Astrocyte of the spinal cord (primary cell): Measurements from ENCODE around the gene MACROD2.

Experiments used
- DNase-seq: peaks from one replicate; pipeline ENCODE4 v3.0.0; 2011; ENCODE audit warnings: low read depth, low spot score
- H3K4me3 ChIP-seq: 2 replicates; pipeline ENCODE4 v1.5.1; 2011; ENCODE audit warnings: low read depth, mild to moderate bottlenecking, low read length, moderate library complexity
- CTCF ChIP-seq: IDR thresholded peaks from 2 replicates; pipeline ENCODE4 v1.5.1; 2012; ENCODE audit warnings: low read depth, mild to moderate bottlenecking, low read length, inconsistent platforms
- in situ Hi-C: cut with HindIII; loops from 2 replicates; pipeline ENCODE4 v1.10.0; 2017; ENCODE audit warnings: low sequenced_read_pairs

The MACROD2 gene

GRCh38 chr20:15242773-15243172, 1247.5 kb downstream of the MACROD2 start:
- H3K4me3 ChIP-seq = no peak overlapping the region
- no peak for TF ChIP-seq CTCF
- no peak for DNase-seq
- in situ Hi-C loops = no loop called here

- in situ Hi-C loops = no loop called here
- no peak for TF ChIP-seq CTCF
- no peak for DNase-seq
- no peak overlapping the region for H3K4me3 ChIP-seq
Measured at GRCh38 chr20:15245896-15246295, 1250.6 kb downstream of the MACROD2 start.

GRCh38 chr20:15248618-15249395, 1253.5 kb downstream of the MACROD2 start:
- DNase-seq = no peak
- in situ Hi-C loops = no loop called here
- no peak overlapping the region for H3K4me3 ChIP-seq
- TF ChIP-seq CTCF = no peak

GRCh38 chr20:15251171-15251570, 1255.9 kb downstream of the MACROD2 start:
- in situ Hi-C loops = no loop called here
- TF ChIP-seq CTCF = no peak
- no peak overlapping the region for H3K4me3 ChIP-seq
- no peak for DNase-seq

GRCh38 chr20:15252304-15252703, 1257.0 kb downstream of the MACROD2 start:
- TF ChIP-seq CTCF = no peak
- in situ Hi-C loops = no loop called here
- DNase-seq = no peak
- no peak overlapping the region for H3K4me3 ChIP-seq

- no peak for DNase-seq
- in situ Hi-C loops = no loop called here
- TF ChIP-seq CTCF = no peak
- no peak overlapping the region for H3K4me3 ChIP-seq
Measured at GRCh38 chr20:15253431-15253830, 1258.1 kb downstream of the MACROD2 start.
